NCI-H128 (cell line): ENCODE data around the gene IL17REL.
"Not testable (repeated sequence)": the region's sequence is repeated elsewhere in the genome, so short reads cannot be mapped to it uniquely, and the experiment has no call there.

ENCODE experiments used
- DNase-seq: peaks from one replicate; lab custom pipeline; 2025; ENCODE audit not compliant: unreplicated experiment; lab: John Stamatoyannopoulos, UW

IL17REL gene

GRCh38 chr22:49992921-49993648, 19.5 kb downstream of the IL17REL start:
- DNase-seq = no peak

- no peak for DNase-seq
Observed at GRCh38 chr22:49991907-49992533, 20.5 kb downstream of the IL17REL start.

GRCh38 chr22:49991167-49991566, 21.4 kb downstream of the IL17REL start:
- DNase-seq = no peak

GRCh38 chr22:49989826-49990225, 22.7 kb downstream of the IL17REL start:
- DNase-seq = not testable (repeated sequence)

- no peak for DNase-seq
Observed at GRCh38 chr22:49986325-49986724, 26.2 kb downstream of the IL17REL start.

- no peak for DNase-seq
Observed at GRCh38 chr22:49983148-49984042, 29.2 kb downstream of the IL17REL start.

GRCh38 chr22:49981799-49982198, 30.8 kb downstream of the IL17REL start:
- not testable (repeated sequence) for DNase-seq

- DNase-seq = no peak
Observed at GRCh38 chr22:49979587-49980264, 32.8 kb downstream of the IL17REL start.

- DNase-seq = no peak
Observed at GRCh38 chr22:49977578-49977977, 35.0 kb downstream of the IL17REL start.

GRCh38 chr22:49976439-49977175, 36.0 kb downstream of the IL17REL start:
- DNase-seq = no peak

- DNase-seq = no peak
Observed at GRCh38 chr22:49975543-49976389, 36.8 kb downstream of the IL17REL start.

GRCh38 chr22:49973018-49973961, 39.3 kb downstream of the IL17REL start:
- no peak for DNase-seq

GRCh38 chr22:49972163-49973017, 40.2 kb downstream of the IL17REL start:
- no peak for DNase-seq

GRCh38 chr22:49971232-49972162, 41.1 kb downstream of the IL17REL start:
- DNase-seq = no peak

- DNase-seq = peak; percentile 28
Observed at GRCh38 chr22:49970528-49971231, 41.9 kb downstream of the IL17REL start.
